ENCODE results near the gene UBE2G1. TPM values are rescaled to one million over a fixed set of nuclear protein-coding genes. Genes with fewer than 3 reads are reported as not detected.
A peak's percentile ranks its signal among the peaks of the same experiment; 100 is the strongest.

Gene UBE2G1
- total and polyA plus RNA-seq, 4 donors, result 19.9 to 25.3 (median 21.3) TPM

DNA sequence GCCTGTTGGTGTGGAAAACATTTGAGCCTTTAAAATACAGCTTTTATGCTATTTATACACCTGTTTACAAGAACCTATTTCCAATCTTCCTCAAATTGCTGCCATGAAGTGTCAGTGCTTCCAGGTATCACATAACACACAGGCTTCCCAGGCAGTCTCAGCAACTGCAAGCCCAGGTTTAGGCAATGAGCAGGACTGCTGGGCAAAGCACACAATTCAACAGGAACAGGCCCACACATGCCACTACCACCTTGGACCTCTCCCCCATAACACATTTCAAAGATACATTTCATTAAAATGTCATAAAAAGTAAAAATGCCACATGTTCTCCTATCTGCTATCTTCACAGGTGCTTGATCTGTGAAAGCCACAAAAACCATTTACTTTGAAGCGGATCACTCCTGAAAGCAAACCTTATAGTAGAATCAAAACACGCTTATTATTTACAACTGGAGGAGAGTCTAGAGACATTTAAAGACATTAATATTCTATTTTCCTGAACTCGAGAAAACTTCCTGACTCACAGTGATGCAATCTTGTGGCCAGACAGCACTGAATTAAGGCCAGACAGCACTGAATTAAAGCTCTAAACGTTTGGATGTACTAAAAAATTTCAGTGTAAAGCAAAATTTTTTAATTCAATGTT is 134.2 kb downstream of the UBE2G1 start:
- Histone ChIP-seq H3K9ac (ENCODE audit: low read depth in 1 of 2, low read length in 2 of 2) (no peak overlapping the region), H3K9me3 (ENCODE audit: control insufficient read depth in 4 of 4, low read length in 3 of 4) (no peaks in the 10 kb centered on the region), H3K27me3 (ENCODE audit: control insufficient read depth in 4 of 4, insufficient read depth in 4 of 4, low read length in 3 of 4) (no peaks in the 10 kb centered on the region), H3K4me1 (ENCODE audit: control insufficient read depth in 4 of 4, insufficient read depth in 4 of 4, low read length in 3 of 4) (peaks cover 0 to 13% (median 8%) of the 10 kb centered on the region in 4 donors), H3K27ac (ENCODE audit: low read depth in 1 of 2, low read length in 2 of 2) (no peak overlapping the region), H3K4me3 (ENCODE audit: low read depth in 1 of 3, low read length in 3 of 3) (no peak overlapping the region), H3K36me3 (ENCODE audit: control insufficient read depth in 4 of 4, insufficient read depth in 3 of 4, low read depth in 1 of 4, low read length in 3 of 4) (peaks cover 3 to 22% (median 10%) of the 10 kb centered on the region in 4 donors)
- DNase-seq (ENCODE audit: low spot score), result no peak
- TF ChIP-seq, protein P1, sequence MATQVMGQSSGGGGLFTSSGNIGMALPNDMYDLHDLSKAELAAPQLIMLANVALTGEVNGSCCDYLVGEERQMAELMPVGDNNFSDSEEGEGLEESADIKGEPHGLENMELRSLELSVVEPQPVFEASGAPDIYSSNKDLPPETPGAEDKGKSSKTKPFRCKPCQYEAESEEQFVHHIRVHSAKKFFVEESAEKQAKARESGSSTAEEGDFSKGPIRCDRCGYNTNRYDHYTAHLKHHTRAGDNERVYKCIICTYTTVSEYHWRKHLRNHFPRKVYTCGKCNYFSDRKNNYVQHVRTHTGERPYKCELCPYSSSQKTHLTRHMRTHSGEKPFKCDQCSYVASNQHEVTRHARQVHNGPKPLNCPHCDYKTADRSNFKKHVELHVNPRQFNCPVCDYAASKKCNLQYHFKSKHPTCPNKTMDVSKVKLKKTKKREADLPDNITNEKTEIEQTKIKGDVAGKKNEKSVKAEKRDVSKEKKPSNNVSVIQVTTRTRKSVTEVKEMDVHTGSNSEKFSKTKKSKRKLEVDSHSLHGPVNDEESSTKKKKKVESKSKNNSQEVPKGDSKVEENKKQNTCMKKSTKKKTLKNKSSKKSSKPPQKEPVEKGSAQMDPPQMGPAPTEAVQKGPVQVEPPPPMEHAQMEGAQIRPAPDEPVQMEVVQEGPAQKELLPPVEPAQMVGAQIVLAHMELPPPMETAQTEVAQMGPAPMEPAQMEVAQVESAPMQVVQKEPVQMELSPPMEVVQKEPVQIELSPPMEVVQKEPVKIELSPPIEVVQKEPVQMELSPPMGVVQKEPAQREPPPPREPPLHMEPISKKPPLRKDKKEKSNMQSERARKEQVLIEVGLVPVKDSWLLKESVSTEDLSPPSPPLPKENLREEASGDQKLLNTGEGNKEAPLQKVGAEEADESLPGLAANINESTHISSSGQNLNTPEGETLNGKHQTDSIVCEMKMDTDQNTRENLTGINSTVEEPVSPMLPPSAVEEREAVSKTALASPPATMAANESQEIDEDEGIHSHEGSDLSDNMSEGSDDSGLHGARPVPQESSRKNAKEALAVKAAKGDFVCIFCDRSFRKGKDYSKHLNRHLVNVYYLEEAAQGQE (IDR thresholded peaks at IDR 0.05), result no peak
- TF ChIP-seq TAF1 (conservative IDR thresholded peaks at IDR 0.05), result no peak
- TF ChIP-seq RXRA (IDR thresholded peaks at IDR 0.05), result no peak
- no peak for TF ChIP-seq ATF3 (IDR thresholded peaks at IDR 0.05)
- TF ChIP-seq, protein P2, sequence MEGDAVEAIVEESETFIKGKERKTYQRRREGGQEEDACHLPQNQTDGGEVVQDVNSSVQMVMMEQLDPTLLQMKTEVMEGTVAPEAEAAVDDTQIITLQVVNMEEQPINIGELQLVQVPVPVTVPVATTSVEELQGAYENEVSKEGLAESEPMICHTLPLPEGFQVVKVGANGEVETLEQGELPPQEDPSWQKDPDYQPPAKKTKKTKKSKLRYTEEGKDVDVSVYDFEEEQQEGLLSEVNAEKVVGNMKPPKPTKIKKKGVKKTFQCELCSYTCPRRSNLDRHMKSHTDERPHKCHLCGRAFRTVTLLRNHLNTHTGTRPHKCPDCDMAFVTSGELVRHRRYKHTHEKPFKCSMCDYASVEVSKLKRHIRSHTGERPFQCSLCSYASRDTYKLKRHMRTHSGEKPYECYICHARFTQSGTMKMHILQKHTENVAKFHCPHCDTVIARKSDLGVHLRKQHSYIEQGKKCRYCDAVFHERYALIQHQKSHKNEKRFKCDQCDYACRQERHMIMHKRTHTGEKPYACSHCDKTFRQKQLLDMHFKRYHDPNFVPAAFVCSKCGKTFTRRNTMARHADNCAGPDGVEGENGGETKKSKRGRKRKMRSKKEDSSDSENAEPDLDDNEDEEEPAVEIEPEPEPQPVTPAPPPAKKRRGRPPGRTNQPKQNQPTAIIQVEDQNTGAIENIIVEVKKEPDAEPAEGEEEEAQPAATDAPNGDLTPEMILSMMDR (IDR thresholded peaks at IDR 0.05; ENCODE audit: low read depth, low read length, missing input control), result no peak
- no peak for TF ChIP-seq MAX (IDR thresholded peaks at IDR 0.05)
- no peak for TF ChIP-seq HNF4A (conservative IDR thresholded peaks at IDR 0.05)
- TF ChIP-seq FOXA1 (IDR thresholded peaks at IDR 0.05), result no peak
- TF ChIP-seq YY1 (IDR thresholded peaks at IDR 0.05), result no peak
- 73% methylated on average over 4 of the region's 4 CpGs for WGBS

DNA sequence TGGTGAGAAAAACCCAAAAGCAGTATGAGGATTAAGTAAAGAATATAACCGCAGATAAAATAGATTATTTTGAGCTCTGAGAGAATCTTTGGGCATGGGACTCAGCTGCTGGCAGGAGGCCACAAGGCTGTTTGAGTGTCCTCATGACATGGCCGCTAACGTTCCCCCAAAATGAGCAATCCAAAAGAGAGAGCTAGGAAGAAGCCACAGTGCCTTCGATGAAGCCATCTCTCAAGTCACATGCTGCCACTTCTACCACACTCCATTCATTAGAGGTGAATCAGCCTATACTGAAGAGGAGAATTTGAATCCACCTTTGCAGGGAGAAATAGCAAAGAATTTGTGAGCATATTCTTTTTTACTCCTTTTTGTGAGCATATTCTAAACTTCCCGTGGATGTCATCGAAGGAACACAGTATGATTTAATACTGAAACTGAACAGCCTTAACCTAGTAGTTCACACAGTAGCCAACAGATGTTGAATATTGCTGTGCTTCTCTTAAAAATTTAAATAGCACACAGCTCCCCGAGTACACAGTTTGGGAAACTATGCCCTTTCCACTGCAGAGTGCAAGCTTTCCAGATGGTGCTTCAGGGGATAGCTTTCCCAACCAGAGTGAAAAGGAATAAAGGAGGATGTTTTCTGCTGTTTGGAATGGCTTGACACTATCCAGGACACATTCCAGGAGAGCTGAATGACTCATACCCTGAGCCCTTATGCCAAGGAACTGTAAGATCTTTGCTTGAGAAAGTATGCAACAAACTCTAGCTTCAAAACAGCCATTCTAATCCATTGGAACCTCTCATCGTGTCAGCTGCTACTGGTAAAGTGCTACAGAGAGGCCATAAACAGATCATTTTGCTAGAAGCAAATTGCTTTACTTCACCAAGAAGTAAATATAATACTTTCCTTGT is 136.6 kb downstream of the UBE2G1 start:
- WGBS, result 79% methylated on average over 8 of the region's 8 CpGs
- Histone ChIP-seq H3K9ac (ENCODE audit: low read depth in 1 of 2, low read length in 2 of 2) (no peak overlapping the region), H3K4me1 (ENCODE audit: control insufficient read depth in 4 of 4, insufficient read depth in 4 of 4, low read length in 3 of 4) (no peaks in the 10 kb centered on the region), H3K9me3 (ENCODE audit: control insufficient read depth in 4 of 4, low read length in 3 of 4) (no peaks in the 10 kb centered on the region), H3K27me3 (ENCODE audit: control insufficient read depth in 4 of 4, insufficient read depth in 4 of 4, low read length in 3 of 4) (no peaks in the 10 kb centered on the region), H3K27ac (ENCODE audit: low read depth in 1 of 2, low read length in 2 of 2) (no peak overlapping the region), H3K36me3 (ENCODE audit: control insufficient read depth in 4 of 4, insufficient read depth in 3 of 4, low read depth in 1 of 4, low read length in 3 of 4) (peaks cover 3 to 24% (median 10%) of the 10 kb centered on the region in 4 donors), H3K4me3 (ENCODE audit: low read depth in 1 of 3, low read length in 3 of 3) (no peak overlapping the region)
- no peak for DNase-seq (ENCODE audit: low spot score)
- TF ChIP-seq JUND (IDR thresholded peaks at IDR 0.05) (peak; percentile 95 to 97), HNF4A (conservative IDR thresholded peaks at IDR 0.05) (no peak), RXRA (IDR thresholded peaks at IDR 0.05) (peak in 1 of 2 donors; percentile 5), NR2F2 (IDR thresholded peaks at IDR 0.05) (peak; percentile 86), ZBTB33 (IDR thresholded peaks at IDR 0.05) (no peak), SP1 (IDR thresholded peaks at IDR 0.05) (peak; percentile 59), HNF4G (IDR thresholded peaks at IDR 0.05) (no peak), MAX (IDR thresholded peaks at IDR 0.05) (no peak), YY1 (IDR thresholded peaks at IDR 0.05) (no peak), GABPA (IDR thresholded peaks at IDR 0.05 in 1 of 2, conservative IDR thresholded peaks at IDR 0.05 in 1 of 2) (no peak), FOXA2 (IDR thresholded peaks at IDR 0.05) (no peak), FOXA1 (IDR thresholded peaks at IDR 0.05) (no peak), EGR1 (IDR thresholded peaks at IDR 0.05; ENCODE audit: low read depth in 2 of 2) (no peak)
- TF ChIP-seq, protein P1 (IDR thresholded peaks at IDR 0.05), result peak; percentile 66

Data from liver (tissue), 9 donors.